IPS-18c (cell line): ENCODE data around the gene GNPTAB.

Experiments
- H3K4me3 ChIP-seq: 2 replicates; pipeline ENCODE4 v1.7.0; 2013; ENCODE audit warnings: low read depth, mild to moderate bottlenecking, low read length, moderate library complexity; ENCODE audit not compliant: insufficient read depth
- H3K9me3 ChIP-seq: one replicate; pipeline ENCODE4 v1.6.1; 2013; ENCODE audit warnings: mild to moderate bottlenecking, low read length, moderate library complexity; ENCODE audit not compliant: control insufficient read depth, insufficient read depth

Gene GNPTAB

DNA sequence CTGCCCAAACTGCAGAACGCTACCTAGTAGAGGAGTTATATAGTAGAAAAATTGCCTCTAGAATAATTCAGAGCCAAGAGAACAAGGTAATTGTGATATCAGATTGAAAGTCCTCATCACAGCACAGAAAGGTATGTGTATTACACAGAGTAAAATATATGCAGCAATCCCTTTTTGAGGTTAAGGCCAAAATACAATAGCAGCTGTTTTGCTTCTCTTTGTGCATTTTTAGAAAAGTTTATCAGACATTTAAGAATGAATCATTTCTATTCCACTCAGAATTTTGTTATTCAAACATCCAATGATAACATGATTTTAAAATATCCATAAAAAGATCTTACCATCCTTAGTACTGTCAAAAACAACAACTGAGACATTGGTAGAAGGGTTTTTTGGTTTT is 45.1 kb downstream of the GNPTAB start:
- Histone ChIP-seq H3K9me3 (no peaks in the 10 kb centered on the region), H3K4me3 (no peak overlapping the region)

DNA sequence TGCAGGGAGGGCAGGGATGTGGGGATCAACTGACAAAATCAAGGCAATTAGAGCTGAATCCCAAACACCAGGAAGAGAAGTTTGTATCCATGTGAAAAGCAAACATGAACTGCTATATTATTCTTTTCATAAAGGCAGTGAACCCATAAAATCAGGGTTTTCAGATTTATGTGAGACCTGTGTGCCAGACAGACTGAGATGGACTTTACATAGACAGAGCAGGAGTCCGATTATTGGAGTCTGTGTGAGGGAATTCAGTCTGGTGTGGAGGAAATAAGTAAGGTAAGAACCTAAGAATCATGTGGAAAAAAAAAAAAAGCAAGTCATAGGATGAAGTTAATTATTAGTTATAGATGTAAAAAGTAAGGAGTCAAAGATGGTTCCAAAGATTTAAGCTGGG is 46.4 kb downstream of the GNPTAB start:
- no peaks in the 10 kb centered on the region for H3K9me3 ChIP-seq
- no peak overlapping the region for H3K4me3 ChIP-seq

DNA sequence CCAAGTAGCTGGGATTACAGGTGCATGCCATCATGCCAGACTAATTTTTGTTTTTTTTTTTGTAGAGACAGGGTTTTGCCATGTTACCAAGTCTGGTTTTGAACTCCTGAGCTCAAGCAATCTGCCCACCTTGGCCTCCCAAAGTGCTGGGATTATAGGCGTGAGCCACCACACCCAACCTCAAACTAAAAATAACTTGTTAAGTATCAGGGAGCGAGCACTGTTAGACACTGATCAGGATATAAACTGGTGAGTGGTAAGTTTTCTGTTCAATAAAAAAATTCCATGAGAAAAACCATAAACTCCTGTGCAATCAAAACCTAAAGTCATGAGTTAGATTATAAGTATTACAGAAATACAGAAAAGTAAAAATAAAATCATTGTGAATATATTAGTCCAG is 46.9 kb downstream of the GNPTAB start:
- H3K9me3 ChIP-seq = no peaks in the 10 kb centered on the region
- H3K4me3 ChIP-seq = no peak overlapping the region

DNA sequence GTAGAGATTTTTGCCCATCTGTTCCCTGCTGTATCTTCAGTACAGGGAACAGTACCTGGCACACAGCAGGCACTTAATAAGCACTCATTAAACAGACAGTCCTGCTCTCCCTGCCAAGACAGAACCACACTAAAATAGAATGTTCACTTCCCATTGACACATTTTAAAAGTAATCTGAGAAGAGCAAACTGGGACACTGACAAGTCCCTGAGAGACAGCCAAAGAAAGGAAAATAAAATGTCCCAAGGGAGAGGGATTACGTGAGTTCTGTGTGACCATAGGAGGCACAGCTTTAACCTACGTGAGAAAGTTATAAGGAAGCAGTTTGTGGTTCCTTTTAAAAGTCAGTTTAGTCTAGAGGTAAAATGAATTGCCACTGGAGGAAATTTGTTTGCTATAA is 47.6 kb downstream of the GNPTAB start:
- Histone ChIP-seq H3K4me3 (no peak overlapping the region), H3K9me3 (no peaks in the 10 kb centered on the region)

DNA sequence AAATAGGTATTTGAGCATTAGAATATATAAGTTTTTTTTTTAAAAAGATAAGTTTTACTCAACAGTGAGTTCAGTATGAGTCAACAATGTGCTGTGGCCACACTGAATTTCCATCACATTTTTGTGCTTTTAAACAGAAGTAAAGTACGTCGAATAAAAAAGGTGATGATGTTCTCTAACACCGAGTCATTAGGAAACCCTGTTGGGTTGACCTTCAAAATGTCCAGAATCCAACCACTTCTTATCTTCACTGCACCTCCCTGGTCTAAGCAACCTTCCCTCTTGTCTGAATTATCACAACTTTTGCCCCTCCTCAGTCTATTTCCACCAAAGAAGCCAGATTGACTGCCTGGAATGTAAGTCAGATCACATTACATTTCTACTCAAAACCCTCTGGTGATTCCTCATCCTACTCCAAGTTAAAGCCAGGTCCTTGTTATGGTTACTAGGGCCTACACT is 48.5 kb downstream of the GNPTAB start:
- no peak overlapping the region for H3K4me3 ChIP-seq
- no peaks in the 10 kb centered on the region for H3K9me3 ChIP-seq

DNA sequence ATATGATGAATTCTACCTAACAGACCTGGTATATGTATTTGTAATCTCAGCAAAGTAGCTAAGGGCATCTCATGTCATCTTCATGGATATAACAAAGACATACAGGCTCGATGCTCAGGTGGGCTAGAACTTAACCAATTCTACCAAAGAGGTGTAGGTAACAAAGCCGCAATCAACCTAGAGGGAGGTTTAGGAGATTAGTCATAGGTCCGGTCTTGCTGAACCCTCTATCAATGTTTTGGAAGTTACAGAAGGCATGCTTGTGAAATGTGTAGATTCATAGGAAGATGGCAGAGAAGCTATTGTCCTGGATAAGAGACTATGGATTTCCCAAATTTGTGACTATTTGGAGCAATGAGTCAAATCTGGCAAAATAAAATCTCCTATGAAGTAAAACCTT is 48.9 kb downstream of the GNPTAB start:
- Histone ChIP-seq H3K4me3 (no peak overlapping the region), H3K9me3 (no peaks in the 10 kb centered on the region)

DNA sequence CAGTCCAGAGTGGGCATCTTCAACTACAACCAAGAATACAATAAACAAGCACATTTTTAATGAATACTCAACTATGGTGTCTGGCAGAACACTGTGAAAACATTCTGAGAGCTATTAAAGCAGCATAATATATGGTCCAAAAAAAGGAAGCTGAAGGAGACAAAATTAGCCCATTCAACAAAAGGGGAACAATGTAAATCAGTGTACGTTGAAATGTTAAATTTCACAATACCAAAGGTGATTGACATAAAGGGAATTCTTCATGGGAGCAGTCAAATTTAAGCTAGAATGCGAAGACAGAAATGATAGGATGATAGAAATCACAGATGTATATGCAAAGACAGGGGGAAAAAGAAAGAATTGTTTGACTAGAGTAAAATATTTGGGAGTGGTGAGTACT is 50.2 kb downstream of the GNPTAB start:
- no peak overlapping the region for H3K4me3 ChIP-seq
- H3K9me3 ChIP-seq = no peaks in the 10 kb centered on the region

DNA sequence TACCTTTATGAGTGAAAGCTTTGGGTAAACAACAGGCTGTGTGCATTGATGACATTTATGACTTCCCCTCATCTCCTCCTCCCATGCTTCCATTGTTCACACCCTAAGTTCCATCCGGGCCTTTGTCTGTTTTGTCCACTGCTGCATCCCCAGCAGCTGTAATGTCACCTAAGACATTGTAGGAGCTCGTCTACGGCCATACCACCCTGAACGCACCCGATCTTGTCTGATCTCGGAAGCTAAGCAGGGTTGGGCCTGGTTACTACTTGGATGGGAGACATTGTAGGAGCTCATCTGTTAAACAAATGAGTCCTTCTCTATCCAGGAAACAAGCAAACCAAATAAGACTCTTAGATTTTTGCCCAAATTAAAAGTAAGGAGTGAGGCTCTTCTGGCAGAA is 51.1 kb downstream of the GNPTAB start:
- Histone ChIP-seq H3K9me3 (no peaks in the 10 kb centered on the region), H3K4me3 (no peak overlapping the region)

DNA sequence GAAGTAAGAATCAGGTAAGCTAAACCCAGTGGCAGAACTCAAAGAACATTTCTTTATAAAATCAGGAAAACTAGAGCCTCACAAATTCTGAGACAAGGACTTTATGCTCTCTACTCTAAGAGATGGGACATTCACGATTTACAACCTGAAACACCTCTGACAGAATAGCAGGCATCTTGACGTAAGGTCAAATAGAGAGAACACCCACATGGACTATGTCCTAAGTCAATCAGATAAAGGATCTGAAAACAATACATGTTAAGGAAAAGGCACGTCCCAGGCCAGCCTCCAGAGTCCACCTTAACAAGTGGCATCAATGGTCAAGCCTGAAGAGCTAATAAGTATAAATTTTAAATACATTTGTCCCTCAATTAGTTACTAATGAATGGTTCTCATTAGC is 51.6 kb downstream of the GNPTAB start:
- no peak overlapping the region for H3K4me3 ChIP-seq

DNA sequence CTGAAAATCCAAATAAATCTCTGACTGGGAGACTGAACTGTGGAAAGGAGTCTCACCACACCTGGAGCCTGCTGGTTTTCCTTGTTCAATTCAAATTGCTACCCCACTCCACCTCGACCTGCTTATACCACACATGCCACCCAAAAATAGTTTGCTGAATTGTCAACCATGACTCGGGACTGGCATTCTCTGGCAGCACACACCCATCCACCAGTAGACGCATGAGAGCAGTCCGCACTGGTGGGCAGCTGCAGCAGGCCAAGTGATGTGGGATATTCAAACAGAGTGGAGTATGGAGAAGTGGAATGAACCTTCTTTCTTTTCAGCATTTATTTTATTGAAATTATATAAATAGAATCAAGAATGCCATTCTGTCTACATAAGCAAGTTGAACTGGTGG is 52.8 kb downstream of the GNPTAB start:
- Histone ChIP-seq H3K9me3 (no peaks in the 10 kb centered on the region), H3K4me3 (no peak overlapping the region)

More for the DNA sequence above, 51.6 kb downstream of the GNPTAB start:
- H3K9me3 ChIP-seq = no peaks in the 10 kb centered on the region

DNA sequence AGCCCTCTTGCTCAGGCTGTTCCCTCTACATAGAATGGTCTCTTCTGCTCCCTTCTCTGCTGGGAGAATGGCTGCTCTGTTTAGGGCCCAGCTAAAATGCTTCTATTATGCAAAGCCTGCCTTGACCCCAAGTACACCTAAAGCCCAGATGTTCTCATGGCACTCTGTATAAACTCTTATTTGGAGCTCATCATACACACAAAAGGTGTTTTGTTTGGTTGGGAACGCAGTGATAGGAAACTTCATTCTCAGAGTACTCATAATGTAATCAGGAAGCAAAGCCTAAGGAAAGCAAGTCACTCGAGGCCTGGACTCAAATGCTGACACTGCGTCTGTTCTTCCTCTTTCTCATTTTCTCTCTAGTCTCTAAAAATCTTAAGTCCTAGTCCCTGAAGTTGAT is 53.3 kb downstream of the GNPTAB start:
- H3K9me3 ChIP-seq = no peaks in the 10 kb centered on the region
- no peak overlapping the region for H3K4me3 ChIP-seq

DNA sequence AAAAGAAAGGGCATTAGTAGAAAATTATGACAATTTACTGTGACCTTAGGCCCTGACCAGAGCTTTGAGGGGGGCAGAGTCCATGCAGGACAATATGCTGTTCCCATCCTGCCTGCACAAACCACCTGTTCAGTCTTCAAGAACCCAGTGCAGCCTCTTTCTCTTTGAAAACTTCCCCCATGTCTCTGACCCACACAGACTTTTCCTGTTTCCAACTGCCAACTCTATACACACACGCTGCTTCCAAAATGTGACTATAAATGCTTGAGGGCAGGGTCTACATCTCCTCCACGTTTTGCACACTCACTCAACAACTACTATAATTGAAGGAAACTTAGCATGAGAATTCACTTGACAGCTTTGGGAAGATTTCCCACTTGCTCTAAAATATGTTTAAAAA is 54.9 kb downstream of the GNPTAB start:
- no peak overlapping the region for H3K4me3 ChIP-seq
- no peaks in the 10 kb centered on the region for H3K9me3 ChIP-seq

DNA sequence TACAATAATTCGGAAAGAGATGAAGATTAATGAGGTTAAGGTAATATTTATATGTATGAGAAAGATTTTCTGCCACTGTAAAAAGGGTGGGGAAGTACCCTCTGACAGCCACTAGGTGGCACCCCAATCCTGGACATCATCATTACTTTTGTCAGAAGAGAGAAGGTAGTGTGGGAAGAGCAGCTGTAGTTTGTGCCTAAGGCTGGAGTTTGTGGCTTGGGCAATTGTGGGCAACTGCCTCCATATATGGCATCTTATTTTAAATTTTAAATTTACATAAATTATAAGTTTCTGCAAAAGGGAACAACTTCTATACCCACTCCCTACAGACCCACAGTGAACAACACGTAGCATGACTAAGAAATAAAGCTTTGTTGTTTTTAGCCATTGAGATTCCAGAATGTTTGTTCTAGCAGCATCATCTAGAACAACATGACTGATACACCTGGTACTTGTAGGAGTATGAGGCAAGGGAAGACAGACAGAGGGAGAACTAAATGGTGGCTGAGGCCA is 57.1 kb downstream of the GNPTAB start:
- no peak overlapping the region for H3K4me3 ChIP-seq
- no peaks in the 10 kb centered on the region for H3K9me3 ChIP-seq

DNA sequence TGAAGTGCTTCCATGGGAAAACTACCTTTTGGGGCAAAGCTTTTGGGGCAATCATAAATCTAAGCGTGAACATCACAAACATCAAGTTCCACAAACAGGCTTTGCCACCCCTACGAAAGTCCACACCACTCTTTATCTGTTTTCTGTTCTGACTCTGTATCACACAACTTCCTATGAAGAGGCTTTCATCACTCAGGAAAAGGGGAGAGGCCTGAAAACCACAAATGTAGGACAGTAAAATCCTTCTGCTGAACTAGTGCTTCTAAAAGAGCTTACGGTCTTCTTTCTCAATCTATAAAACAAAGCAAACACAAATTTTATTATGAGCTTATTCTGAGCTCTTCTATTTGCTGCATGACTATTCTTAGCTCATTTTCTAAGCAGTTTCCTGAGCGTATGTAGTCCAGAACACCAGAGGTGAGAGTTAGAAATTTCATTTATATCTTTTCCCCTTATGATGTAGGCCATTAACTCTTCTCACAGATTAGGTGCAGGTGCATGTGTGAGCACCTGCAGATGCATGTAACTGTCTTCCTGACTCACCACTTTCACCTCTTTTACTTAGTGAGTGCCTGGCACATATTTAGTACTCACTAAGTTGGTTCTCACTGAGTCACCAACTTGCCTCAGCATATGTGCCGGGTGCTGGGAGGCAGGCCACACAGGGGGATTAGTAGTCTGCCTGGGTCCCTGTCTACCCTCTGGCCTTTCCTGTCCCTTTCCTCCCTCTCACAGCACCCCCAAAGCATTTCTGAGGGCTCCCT is 58.6 kb downstream of the GNPTAB start:
- Histone ChIP-seq H3K4me3 (no peak overlapping the region), H3K9me3 (no peaks in the 10 kb centered on the region)

DNA sequence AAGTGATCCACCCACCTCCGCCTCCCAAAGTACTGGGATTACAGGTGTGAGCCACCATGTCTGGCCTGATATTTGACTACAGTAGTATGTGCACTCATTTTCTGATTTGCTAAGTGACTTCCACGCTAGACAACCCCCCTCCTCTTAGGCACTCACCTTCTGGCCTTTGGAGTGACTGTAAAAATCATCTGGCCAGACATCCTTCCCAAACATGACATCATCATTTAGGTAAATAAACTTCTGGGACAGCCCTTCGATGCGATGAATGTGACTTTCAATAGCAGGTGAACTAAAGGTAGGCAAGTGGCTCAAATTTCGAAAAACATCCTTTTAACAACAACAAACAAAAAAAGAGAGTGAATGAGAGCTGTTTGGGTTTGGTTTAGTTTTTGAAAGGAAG is 60.9 kb downstream of the GNPTAB start:
- H3K4me3 ChIP-seq = no peak overlapping the region

DNA sequence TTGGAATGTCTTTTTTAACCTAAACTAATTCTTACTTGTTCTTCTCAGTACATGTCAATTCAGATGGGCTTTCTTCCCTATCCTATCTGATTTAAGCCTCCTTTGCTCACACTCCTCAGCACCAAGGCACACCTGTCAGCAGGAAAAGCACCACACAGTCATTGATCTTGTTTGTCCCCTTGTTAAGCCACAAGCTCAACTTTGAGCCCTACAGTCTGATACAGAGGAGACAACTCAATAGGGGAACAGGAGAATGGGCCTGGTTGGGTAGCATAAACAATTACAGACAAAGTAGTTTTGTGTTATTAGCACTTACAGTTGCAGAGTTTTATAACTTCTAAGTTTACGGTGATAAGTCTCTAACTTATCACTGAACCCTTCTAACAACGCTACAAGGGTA is 62.0 kb downstream of the GNPTAB start:
- H3K4me3 ChIP-seq = no peak overlapping the region
- no peaks in the 10 kb centered on the region for H3K9me3 ChIP-seq

More for the DNA sequence above, 60.9 kb downstream of the GNPTAB start:
- H3K9me3 ChIP-seq = no peaks in the 10 kb centered on the region

DNA sequence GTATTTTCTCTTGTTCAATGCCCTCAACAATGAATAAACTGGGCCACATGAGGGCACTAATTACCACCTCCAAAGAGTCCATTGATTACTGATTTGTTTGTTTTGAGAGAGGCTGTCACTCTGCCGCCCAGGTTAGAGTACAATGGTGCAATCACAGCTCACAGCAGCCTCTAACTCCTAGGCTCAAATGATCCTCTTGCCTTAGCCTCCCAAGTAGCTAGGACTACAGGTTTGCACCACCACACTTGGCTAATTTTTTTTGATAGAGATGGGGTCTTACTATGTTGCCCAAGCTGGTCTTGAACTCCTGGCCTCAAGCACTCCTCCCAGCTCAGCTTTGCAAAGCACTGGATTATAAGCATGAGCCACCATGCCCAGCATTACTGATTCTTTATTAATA is 63.2 kb downstream of the GNPTAB start:
- Histone ChIP-seq H3K4me3 (no peak overlapping the region), H3K9me3 (no peaks in the 10 kb centered on the region)

DNA sequence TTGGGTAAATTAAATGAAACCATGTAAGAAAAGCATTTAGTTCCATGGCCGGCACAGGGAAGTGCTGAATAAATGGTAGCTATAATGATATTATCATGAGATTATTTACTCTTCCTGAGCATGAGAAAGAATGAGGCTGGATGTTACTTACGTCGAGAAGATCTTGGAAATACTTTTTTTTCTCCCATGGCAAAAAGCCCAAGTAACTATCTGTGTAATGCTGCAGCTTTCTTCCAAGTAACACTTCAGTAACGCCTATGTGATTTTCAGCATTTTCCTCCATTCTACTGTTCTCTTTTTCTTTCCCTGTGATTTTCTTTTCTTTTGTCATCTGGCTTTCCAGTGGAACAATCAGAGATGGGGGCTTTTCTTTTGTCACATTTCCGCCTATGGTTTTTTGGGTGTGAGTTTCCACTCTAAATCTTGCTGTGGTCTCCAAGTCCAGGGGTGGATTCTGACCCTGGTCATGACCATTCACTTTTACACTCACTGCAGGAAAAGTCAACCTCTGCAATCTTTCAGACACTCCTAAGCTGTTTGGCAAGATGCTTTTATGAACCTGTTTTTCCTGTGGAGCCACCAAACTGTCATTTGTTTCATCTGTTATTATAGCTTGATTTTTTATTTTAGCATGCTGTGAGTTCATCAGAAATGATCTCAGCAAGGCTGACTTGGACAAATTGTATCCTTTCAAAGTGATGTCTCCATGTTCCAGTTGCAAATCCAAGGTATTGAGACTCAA is 66.5 kb downstream of the GNPTAB start:
- H3K9me3 ChIP-seq = no peaks in the 10 kb centered on the region

More for the DNA sequence above, 66.5 kb downstream of the GNPTAB start:
- no peak overlapping the region for H3K4me3 ChIP-seq
